Measurements from ENCODE around the gene TIE1.

DNA sequence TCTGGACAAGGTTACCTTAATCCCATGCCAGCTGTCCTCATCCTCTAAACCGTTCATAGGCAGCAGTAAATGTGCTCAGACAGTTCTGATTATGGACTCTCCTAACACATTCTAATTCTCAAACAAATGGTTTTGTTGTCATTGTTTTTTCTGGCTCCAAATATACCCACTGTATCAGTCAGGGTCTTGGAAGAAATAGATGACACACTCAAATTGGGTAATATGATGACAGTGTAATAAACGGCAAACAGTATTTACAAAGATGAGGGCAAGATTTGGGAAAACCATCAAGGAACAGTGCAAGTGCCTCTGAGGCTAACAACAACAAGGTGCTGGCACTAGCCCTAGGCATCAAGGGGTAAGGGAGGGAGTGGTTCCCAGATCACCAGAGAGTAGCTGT is 53.7 kb downstream of the TIE1 start:
- TF ChIP-seq, protein P1, sequence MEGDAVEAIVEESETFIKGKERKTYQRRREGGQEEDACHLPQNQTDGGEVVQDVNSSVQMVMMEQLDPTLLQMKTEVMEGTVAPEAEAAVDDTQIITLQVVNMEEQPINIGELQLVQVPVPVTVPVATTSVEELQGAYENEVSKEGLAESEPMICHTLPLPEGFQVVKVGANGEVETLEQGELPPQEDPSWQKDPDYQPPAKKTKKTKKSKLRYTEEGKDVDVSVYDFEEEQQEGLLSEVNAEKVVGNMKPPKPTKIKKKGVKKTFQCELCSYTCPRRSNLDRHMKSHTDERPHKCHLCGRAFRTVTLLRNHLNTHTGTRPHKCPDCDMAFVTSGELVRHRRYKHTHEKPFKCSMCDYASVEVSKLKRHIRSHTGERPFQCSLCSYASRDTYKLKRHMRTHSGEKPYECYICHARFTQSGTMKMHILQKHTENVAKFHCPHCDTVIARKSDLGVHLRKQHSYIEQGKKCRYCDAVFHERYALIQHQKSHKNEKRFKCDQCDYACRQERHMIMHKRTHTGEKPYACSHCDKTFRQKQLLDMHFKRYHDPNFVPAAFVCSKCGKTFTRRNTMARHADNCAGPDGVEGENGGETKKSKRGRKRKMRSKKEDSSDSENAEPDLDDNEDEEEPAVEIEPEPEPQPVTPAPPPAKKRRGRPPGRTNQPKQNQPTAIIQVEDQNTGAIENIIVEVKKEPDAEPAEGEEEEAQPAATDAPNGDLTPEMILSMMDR (IDR thresholded peaks at IDR 0.05; ENCODE audit: extremely low read depth in 1 of 2, insufficient read depth in 1 of 2, low read depth in 1 of 2, low read length in 2 of 2) = no peak
- TF ChIP-seq, protein P2, sequence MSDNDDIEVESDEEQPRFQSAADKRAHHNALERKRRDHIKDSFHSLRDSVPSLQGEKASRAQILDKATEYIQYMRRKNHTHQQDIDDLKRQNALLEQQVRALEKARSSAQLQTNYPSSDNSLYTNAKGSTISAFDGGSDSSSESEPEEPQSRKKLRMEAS (IDR thresholded peaks at IDR 0.05; ENCODE audit: insufficient read depth, insufficient read length) = no peak
- no peak for TF ChIP-seq POLR2A (IDR thresholded peaks at IDR 0.05; ENCODE audit: low read depth, low read length)
- TF ChIP-seq JUN (IDR thresholded peaks at IDR 0.05; ENCODE audit: borderline replicate concordance, insufficient read depth, insufficient read length, low read depth) = no peak
- no peak for TF ChIP-seq POLR2AphosphoS5 (IDR thresholded peaks at IDR 0.05; ENCODE audit: insufficient read depth, low read depth, low read length)
- TF ChIP-seq EZH2 (IDR thresholded peaks at IDR 0.05; ENCODE audit: borderline replicate concordance, low read depth, low read length, severe bottlenecking) = no peak
- no peak for TF ChIP-seq MYC (IDR thresholded peaks at IDR 0.05; ENCODE audit: low read depth, low read length)
- no peak for TF ChIP-seq FOS (IDR thresholded peaks at IDR 0.05; ENCODE audit: borderline replicate concordance, insufficient read depth, low read length)
